Activated CD4-positive, alpha-beta T cell treated with anti-CD3 and anti-CD28 coated beads for 48 hours (primary cell): ENCODE results near the gene ALDH1L1.
"Not testable (repeated sequence)": the region's sequence is repeated elsewhere in the genome, so short reads cannot be mapped to it uniquely, and the experiment has no call there.

Experiments used
- DNase-seq: peaks from one replicate; pipeline ENCODE4 v3.0.0-alpha.2; 2020

ALDH1L1 gene

GRCh38 chr3:126104742-126105605 lies 75.4 kb downstream of the ALDH1L1 start:
- no peak for DNase-seq

GRCh38 chr3:126104028-126104635 lies 76.3 kb downstream of the ALDH1L1 start:
- no peak for DNase-seq

- no peak for DNase-seq
Observed at GRCh38 chr3:126103121-126104027, 77.0 kb downstream of the ALDH1L1 start.

- DNase-seq = no peak
Observed at GRCh38 chr3:126102530-126102951, 77.8 kb downstream of the ALDH1L1 start.

GRCh38 chr3:126102011-126102410 lies 78.4 kb downstream of the ALDH1L1 start:
- no peak for DNase-seq

GRCh38 chr3:126101521-126101982 lies 78.8 kb downstream of the ALDH1L1 start:
- DNase-seq = no peak

- DNase-seq = no peak
Observed at GRCh38 chr3:126100634-126101301, 79.6 kb downstream of the ALDH1L1 start.

GRCh38 chr3:126100269-126100633 lies 80.1 kb downstream of the ALDH1L1 start:
- no peak for DNase-seq

- no peak for DNase-seq
Observed at GRCh38 chr3:126098391-126098858, 82.0 kb downstream of the ALDH1L1 start.

GRCh38 chr3:126097801-126098200 lies 82.6 kb downstream of the ALDH1L1 start:
- DNase-seq = no peak

- DNase-seq = not testable (repeated sequence)
Observed at GRCh38 chr3:126096274-126096673, 84.1 kb downstream of the ALDH1L1 start.

- DNase-seq = not testable (repeated sequence)
Observed at GRCh38 chr3:126092128-126092527, 88.3 kb downstream of the ALDH1L1 start.

- DNase-seq = no peak
Observed at GRCh38 chr3:126087552-126088175, 92.7 kb downstream of the ALDH1L1 start.

GRCh38 chr3:126085841-126086240 lies 94.5 kb downstream of the ALDH1L1 start:
- no peak for DNase-seq

GRCh38 chr3:126085276-126085675 lies 95.1 kb downstream of the ALDH1L1 start:
- DNase-seq = no peak

- DNase-seq = no peak
Observed at GRCh38 chr3:126084768-126085180, 95.6 kb downstream of the ALDH1L1 start.

- DNase-seq = peak; percentile 92
Observed at GRCh38 chr3:126083913-126084767, 96.2 kb downstream of the ALDH1L1 start, which contains the start of gene SLC41A3. TSS of gene SLC41A3 (minus strand) at chr3:126084124. CDS start at chr3:126068219, 15,905 bp downstream.

- peak; percentile 67 for DNase-seq
Observed at GRCh38 chr3:126083511-126083912, 96.9 kb downstream of the ALDH1L1 start.

GRCh38 chr3:126083138-126083445 lies 97.3 kb downstream of the ALDH1L1 start:
- DNase-seq = no peak

GRCh38 chr3:126082362-126083137 lies 97.8 kb downstream of the ALDH1L1 start:
- no peak for DNase-seq
